ENCODE results near the gene NHLH2. TPM values are rescaled to one million over a fixed set of nuclear protein-coding genes. Genes with fewer than 3 reads are reported as not detected.

The NHLH2 gene
- total RNA-seq, 1 experiment from 2014 or later, result not detected

DNA sequence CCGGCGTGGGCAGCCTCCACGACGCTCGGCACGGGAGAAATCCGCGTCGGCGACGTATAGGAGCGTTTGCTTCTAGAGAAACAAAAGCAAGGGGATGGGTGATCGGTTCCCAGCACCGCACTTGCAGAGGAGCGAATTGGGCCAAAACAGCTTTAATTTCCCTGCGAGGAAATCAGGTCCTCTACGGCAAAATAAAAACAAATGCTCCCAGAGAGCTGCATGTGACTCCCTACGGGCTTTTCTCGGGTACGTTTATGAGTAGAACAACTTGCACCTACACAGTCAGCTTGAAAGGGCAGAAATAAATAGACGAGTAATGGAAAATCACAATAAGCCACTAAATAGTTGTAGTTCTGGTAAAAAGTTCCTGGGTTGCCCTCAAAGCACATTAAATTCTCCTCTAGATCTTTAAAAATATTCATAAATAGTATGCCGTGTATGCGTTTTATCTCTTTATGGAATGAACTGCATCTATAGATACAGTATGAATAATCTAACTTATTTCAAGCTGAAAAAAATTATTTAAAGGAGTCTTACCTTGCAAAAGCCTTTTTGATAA lies 1.2 kb downstream of the NHLH2 start:
- DNase-seq, result no peak
- TF ChIP-seq, protein P1, sequence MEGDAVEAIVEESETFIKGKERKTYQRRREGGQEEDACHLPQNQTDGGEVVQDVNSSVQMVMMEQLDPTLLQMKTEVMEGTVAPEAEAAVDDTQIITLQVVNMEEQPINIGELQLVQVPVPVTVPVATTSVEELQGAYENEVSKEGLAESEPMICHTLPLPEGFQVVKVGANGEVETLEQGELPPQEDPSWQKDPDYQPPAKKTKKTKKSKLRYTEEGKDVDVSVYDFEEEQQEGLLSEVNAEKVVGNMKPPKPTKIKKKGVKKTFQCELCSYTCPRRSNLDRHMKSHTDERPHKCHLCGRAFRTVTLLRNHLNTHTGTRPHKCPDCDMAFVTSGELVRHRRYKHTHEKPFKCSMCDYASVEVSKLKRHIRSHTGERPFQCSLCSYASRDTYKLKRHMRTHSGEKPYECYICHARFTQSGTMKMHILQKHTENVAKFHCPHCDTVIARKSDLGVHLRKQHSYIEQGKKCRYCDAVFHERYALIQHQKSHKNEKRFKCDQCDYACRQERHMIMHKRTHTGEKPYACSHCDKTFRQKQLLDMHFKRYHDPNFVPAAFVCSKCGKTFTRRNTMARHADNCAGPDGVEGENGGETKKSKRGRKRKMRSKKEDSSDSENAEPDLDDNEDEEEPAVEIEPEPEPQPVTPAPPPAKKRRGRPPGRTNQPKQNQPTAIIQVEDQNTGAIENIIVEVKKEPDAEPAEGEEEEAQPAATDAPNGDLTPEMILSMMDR (IDR thresholded peaks at IDR 0.05; ENCODE audit: insufficient read depth in 1 of 2, low read depth in 1 of 2, low read length in 1 of 2, severe bottlenecking in 1 of 2, unreplicated experiment in 1 of 2), result no peak
- H3K4me3 Mint-ChIP-seq (ENCODE audit: unreplicated experiment), result no peak overlapping the region
- peaks cover 4% of the 10 kb centered on the region for H3K36me3 Mint-ChIP-seq (ENCODE audit: insufficient read depth, unreplicated experiment)
- intact Hi-C loops (cut with micrococcal nuclease; ENCODE audit: unreplicated experiment), result loop anchor here (10.0 kb wide), 1 partner anchor 65 kb away; no protein-coding TSS in a partner anchor
- Histone ChIP-seq H3K36me3 (ENCODE audit: control insufficient read depth, insufficient read depth, low read length) (no peaks in the 10 kb centered on the region), H3K27me3 (replicated peaks; ENCODE audit: control insufficient read depth, insufficient read depth, low read length) (no peaks in the 10 kb centered on the region), H3K4me3 (ENCODE audit: low read depth, low read length) (no peak overlapping the region), H3K4me1 (no peaks in the 10 kb centered on the region), H3K9me3 (no peaks in the 10 kb centered on the region)
- H3K27ac Mint-ChIP-seq (ENCODE audit: unreplicated experiment), result no peak overlapping the region
- peaks cover 5% of the 10 kb centered on the region for H3K27me3 Mint-ChIP-seq (ENCODE audit: insufficient read depth, unreplicated experiment)
- ChIA-PET POLR2A (interaction anchor here (0.6 kb wide), 1 partner anchor 614 kb away, joined by 3 read pairs; no protein-coding TSS in a partner anchor), CTCF (no interaction called here)
- no peaks in the 10 kb centered on the region for H3K9me3 Mint-ChIP-seq (ENCODE audit: unreplicated experiment)
- no peaks in the 10 kb centered on the region for H3K4me1 Mint-ChIP-seq (ENCODE audit: low read depth, unreplicated experiment)
- no TSS peak for BruUV-seq (replicated peaks)

DNA sequence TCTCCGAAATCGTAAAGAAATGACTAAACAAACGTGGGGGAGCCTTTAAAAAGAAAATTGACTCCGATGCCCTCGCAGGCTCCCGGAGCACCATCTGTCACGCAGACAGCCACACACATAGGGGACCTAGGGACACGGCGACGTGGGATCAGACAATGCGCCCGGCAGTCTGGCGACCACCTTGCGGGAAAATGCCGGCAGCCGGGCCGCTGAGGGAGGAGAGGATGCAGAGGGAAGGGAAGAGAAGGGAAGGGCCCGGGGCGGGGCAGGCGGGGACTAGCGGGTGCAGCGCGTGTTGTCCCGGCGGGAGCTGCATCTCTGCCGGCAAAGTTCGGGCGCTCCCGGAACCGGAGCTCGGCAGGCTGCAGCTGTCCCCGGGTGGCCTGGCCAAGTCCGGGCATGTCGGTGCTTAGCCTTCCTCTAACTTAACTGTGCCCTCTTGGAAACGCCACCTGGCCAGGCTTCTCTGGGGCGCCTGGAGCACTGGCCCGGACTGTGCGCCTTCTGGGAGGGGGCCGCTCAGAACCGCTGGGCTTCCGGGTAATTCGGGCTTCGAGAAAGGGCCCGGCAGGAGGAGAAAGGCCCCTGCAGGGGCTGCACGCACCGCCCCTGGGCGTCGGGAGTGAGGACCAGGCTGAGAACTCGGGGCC lies 1.8 kb downstream of the NHLH2 start:
- H3K27ac Mint-ChIP-seq (ENCODE audit: unreplicated experiment), result no peak overlapping the region
- Histone ChIP-seq H3K9me3 (no peaks in the 10 kb centered on the region), H3K4me1 (no peaks in the 10 kb centered on the region), H3K36me3 (ENCODE audit: control insufficient read depth, insufficient read depth, low read length) (no peaks in the 10 kb centered on the region), H3K4me3 (ENCODE audit: low read depth, low read length) (no peak overlapping the region), H3K27me3 (replicated peaks; ENCODE audit: control insufficient read depth, insufficient read depth, low read length) (no peaks in the 10 kb centered on the region)
- no peaks in the 10 kb centered on the region for H3K9me3 Mint-ChIP-seq (ENCODE audit: unreplicated experiment)
- TF ChIP-seq, protein P1 (IDR thresholded peaks at IDR 0.05; ENCODE audit: insufficient read depth in 1 of 2, low read depth in 1 of 2, low read length in 1 of 2, severe bottlenecking in 1 of 2, unreplicated experiment in 1 of 2), result no peak
- peaks cover 4% of the 10 kb centered on the region for H3K36me3 Mint-ChIP-seq (ENCODE audit: insufficient read depth, unreplicated experiment)
- no peaks in the 10 kb centered on the region for H3K4me1 Mint-ChIP-seq (ENCODE audit: low read depth, unreplicated experiment)
- no TSS peak for BruUV-seq (replicated peaks)
- no peak for DNase-seq
- H3K27me3 Mint-ChIP-seq (ENCODE audit: insufficient read depth, unreplicated experiment), result peaks cover 5% of the 10 kb centered on the region
- CTCF ChIA-PET, result no interaction called here
- H3K4me3 Mint-ChIP-seq (ENCODE audit: unreplicated experiment), result no peak overlapping the region
- POLR2A ChIA-PET, result no interaction called here
- intact Hi-C loops (cut with micrococcal nuclease; ENCODE audit: unreplicated experiment), result no loop called here

DNA sequence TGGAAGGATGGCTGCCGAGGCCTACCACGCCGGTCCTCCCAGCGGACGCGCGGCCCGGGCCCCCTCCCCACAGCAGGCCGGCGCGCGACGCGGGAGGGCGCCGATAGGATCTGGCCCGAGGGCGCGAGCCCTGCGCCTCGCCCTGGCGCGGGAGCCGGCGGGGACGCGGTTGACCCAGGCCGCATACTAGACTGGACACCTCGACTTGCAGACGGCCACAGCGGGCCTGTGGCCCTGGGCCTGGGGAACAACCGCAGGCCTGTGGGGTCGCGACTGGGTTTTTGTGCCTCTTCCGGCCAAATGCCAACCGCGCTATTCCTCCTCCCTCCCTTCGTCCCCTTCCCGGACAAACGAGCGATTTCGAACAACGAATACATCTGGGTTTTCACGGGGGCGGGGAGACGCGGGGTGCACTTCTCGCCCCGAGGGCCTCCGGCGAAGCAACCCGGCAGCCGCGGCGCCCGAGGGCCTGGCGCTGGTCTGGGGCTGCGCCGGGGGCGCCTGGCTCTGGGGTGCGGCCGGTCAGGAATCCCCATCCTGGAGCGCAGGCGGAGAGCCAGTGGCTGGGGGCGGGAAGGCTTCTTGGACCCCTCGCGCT lies 2.4 kb downstream of the NHLH2 start:
- peaks cover 4% of the 10 kb centered on the region for H3K36me3 Mint-ChIP-seq (ENCODE audit: insufficient read depth, unreplicated experiment)
- Histone ChIP-seq H3K27me3 (replicated peaks; ENCODE audit: control insufficient read depth, insufficient read depth, low read length) (no peaks in the 10 kb centered on the region), H3K4me1 (no peaks in the 10 kb centered on the region), H3K36me3 (ENCODE audit: control insufficient read depth, insufficient read depth, low read length) (no peaks in the 10 kb centered on the region), H3K4me3 (ENCODE audit: low read depth, low read length) (no peak overlapping the region), H3K9me3 (no peaks in the 10 kb centered on the region)
- peaks cover 5% of the 10 kb centered on the region for H3K27me3 Mint-ChIP-seq (ENCODE audit: insufficient read depth, unreplicated experiment)
- H3K4me1 Mint-ChIP-seq (ENCODE audit: low read depth, unreplicated experiment), result no peaks in the 10 kb centered on the region
- CTCF ChIA-PET, result no interaction called here
- intact Hi-C loops (cut with micrococcal nuclease; ENCODE audit: unreplicated experiment), result no loop called here
- H3K4me3 Mint-ChIP-seq (ENCODE audit: unreplicated experiment), result no peak overlapping the region
- BruUV-seq (replicated peaks), result no TSS peak
- TF ChIP-seq, protein P1 (IDR thresholded peaks at IDR 0.05; ENCODE audit: insufficient read depth in 1 of 2, low read depth in 1 of 2, low read length in 1 of 2, severe bottlenecking in 1 of 2, unreplicated experiment in 1 of 2), result no peak
- no peak overlapping the region for H3K27ac Mint-ChIP-seq (ENCODE audit: unreplicated experiment)
- no peak for DNase-seq
- POLR2A ChIA-PET, result no interaction called here
- H3K9me3 Mint-ChIP-seq (ENCODE audit: unreplicated experiment), result no peaks in the 10 kb centered on the region

Data from Caco-2 (cell line).